ENCODE results near the gene ARHGEF37.

The ARHGEF37 gene

DNA sequence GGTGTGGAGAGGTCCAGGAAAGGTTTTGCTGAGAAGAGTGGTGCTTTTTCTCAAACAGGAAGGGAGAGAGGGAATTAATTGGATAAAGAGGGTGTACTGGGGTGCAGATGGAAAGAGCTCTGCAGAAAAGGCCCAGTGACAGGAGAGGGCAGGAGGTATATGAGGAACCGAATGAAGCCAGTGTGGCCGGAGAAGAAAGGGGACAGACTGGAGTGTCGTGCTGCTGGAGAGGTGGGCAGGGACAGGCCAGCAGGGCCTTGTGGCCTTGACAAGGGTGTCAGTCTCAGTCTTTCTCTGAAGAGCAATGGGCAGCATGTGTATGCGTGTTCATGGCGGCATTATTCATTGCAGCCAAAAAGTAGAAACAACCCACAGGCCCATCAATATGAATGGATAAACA, 48.1 kb downstream of the ARHGEF37 start:
- no peak for DNase-seq (ENCODE audit: low read depth in 2 of 2)
- TF ChIP-seq, protein P1, sequence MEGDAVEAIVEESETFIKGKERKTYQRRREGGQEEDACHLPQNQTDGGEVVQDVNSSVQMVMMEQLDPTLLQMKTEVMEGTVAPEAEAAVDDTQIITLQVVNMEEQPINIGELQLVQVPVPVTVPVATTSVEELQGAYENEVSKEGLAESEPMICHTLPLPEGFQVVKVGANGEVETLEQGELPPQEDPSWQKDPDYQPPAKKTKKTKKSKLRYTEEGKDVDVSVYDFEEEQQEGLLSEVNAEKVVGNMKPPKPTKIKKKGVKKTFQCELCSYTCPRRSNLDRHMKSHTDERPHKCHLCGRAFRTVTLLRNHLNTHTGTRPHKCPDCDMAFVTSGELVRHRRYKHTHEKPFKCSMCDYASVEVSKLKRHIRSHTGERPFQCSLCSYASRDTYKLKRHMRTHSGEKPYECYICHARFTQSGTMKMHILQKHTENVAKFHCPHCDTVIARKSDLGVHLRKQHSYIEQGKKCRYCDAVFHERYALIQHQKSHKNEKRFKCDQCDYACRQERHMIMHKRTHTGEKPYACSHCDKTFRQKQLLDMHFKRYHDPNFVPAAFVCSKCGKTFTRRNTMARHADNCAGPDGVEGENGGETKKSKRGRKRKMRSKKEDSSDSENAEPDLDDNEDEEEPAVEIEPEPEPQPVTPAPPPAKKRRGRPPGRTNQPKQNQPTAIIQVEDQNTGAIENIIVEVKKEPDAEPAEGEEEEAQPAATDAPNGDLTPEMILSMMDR (IDR thresholded peaks at IDR 0.05; ENCODE audit: low read depth, low read length) = no peak

DNA sequence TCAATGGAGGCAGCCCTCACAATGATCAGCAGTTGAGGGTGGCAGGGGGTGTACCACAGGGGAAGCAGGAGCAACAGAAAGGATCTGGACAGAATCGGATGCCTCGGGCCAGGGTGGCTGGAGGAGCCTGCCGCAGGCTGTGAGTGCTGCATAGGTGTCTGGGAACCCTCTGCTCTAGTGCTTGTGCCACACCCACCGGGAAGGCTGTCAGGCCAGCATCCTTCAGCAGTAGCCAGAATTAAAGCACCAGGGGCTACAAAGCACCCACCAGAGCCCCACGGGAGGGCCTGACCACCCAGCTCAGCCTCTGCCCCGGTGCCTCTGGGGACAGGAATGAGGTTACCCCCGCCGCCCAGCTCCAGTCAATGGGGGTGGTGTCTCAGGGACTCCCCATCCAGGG, 49.0 kb downstream of the ARHGEF37 start:
- no peak overlapping the region for H3K4me3 ChIP-seq (replicated peaks in 1 of 2; ENCODE audit: low read depth in 2 of 2, low read length in 2 of 2)
- DNase-seq (ENCODE audit: low read depth in 2 of 2) = no peak
- TF ChIP-seq, protein P1 (IDR thresholded peaks at IDR 0.05; ENCODE audit: low read depth, low read length) = no peak

More for the DNA sequence above, 48.1 kb downstream of the ARHGEF37 start:
- H3K4me3 ChIP-seq (replicated peaks in 1 of 2; ENCODE audit: low read depth in 2 of 2, low read length in 2 of 2) = no peak overlapping the region

DNA sequence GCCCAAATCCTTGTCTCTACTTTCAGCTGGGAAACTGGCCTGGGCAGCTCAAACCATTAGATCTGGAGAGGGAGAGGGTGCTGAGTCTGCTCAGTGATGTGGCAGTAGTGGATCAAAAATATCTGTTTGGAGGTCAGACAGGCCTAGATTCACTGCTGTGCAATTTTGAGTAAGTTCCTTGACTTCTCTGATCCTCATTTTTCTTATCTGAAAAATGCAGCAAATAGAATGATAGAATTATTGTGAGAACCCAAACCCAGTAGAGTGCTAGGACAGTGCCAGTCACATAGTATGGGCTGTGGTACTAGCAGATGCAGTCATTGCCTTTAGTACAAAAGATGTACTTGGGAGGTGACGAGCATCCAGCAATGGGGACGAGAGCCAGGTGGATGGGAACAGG, 50.2 kb downstream of the ARHGEF37 start:
- H3K4me3 ChIP-seq (replicated peaks in 1 of 2; ENCODE audit: low read depth in 2 of 2, low read length in 2 of 2) = no peak overlapping the region
- TF ChIP-seq, protein P1 (IDR thresholded peaks at IDR 0.05; ENCODE audit: low read depth, low read length) = no peak
- DNase-seq (ENCODE audit: low read depth in 2 of 2) = no peak

DNA sequence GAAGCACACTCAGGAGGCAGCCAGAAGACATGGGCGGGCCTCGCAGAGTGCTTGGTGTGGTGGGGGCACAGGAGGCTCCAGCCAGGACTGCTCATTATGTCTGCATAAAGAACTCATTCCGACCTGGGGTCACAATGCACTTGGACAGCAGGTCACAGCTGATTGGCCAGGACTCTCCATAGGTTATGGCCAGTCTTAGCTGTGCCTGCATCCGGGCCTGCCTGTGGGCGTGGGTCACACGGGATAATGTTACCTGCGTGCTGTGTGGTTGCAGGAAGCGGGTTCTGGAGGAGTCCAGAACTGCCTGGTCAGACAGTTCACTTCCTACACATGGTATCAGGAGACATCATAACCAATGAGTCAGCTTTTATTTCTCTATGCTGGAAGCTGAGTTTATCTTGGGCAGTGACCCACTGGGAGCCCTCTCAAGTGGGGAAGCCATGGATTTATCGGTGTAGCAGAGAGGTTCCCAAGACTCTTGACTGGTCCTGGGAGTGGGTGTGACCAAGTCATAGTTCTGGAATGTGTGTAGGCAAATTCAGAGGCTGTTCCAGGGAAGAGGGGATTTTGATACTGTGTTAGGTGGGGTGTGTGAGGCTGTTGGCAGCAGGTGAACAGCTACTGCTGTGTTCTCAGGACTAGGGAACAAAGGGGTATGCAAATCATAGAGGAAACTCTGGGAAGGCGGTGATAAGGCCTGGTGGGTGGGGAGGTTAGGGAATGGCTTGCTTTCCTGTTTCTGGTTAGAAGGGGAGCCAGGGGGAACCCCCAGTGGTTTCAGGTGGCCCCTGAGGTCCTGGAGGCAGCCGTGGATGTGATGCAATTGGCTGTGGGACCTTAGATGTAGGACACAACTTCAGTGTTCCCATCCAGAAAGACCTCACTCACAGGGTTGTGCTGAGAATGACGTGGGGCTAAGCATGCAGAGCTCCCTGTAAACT, 51.3 kb downstream of the ARHGEF37 start:
- DNase-seq (ENCODE audit: low read depth in 2 of 2) = peak; percentile 66 to 67
- TF ChIP-seq, protein P1 (IDR thresholded peaks at IDR 0.05; ENCODE audit: low read depth, low read length) = no peak

DNA sequence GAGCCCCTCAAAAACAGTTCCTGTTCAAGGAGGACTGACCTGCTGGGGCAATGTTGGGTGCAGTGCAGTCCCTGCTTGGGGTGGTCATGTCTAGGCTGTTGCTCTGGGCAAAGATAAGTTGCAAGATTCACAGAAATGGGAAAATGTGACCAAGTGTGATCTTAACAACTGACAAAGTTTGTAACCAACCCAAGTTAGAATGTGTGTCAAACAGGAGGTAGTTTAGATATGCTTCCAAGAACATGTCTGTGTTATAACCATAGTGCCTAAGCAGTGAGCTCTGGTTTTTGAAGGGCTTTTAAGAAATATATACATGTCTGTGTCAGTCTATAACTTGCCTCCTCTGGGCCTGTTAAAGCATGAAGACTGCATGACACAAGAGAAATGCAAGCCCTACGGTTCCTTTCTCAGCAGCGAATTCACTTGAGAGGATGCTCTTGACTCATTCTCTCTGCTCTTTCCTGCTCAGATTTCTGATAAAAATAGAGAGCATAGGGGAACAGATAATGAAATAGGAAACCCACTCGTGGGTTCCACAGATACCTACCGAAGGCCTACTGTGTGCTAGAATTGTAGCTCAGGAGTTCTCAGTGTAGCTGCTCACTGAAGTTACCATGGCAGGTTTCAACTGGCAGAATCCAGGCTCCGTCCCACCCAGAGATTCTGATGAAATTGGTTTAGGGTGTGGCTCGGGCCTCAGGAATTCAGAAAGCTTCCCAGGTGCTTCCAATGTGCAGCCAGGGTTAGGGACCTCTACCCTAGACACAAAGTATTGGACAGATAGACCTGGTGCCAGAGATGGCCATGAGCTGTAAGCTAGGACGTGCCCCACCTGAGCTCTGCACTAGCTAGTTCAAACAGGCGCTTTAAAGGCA, 52.4 kb downstream of the ARHGEF37 start:
- TF ChIP-seq, protein P1 (IDR thresholded peaks at IDR 0.05; ENCODE audit: low read depth, low read length) = no peak
- H3K4me3 ChIP-seq (replicated peaks in 1 of 2; ENCODE audit: low read depth in 2 of 2, low read length in 2 of 2) = no peak overlapping the region
- peak in 1 of 2 donors; percentile 39 for DNase-seq (ENCODE audit: low read depth in 2 of 2)

More for the DNA sequence above, 51.3 kb downstream of the ARHGEF37 start:
- H3K4me3 ChIP-seq (replicated peaks in 1 of 2; ENCODE audit: low read depth in 2 of 2, low read length in 2 of 2) = no peak overlapping the region

DNA sequence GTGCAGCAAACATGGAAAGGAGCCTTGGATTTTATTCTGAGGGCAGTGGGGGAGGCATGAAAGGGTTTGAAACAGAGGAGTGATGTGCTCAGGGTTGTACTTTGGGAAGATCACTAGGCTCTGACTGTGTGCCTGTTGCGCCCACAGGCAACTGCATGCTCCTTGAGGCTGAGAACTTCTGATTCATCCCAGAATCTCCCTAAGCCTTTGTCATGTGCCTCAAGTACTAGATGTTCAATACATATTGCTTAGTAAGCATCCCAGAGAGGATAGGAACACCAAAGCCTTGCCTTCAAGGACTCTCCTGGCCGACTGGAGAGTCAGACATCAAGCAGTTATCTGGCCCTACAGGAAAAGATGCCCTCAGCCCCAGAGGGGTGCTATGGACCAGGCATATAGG, 54.1 kb downstream of the ARHGEF37 start:
- TF ChIP-seq, protein P1 (IDR thresholded peaks at IDR 0.05; ENCODE audit: low read depth, low read length) = no peak
- no peak overlapping the region for H3K4me3 ChIP-seq (replicated peaks in 1 of 2; ENCODE audit: low read depth in 2 of 2, low read length in 2 of 2)
- peak in 1 of 2 donors; percentile 80 for DNase-seq (ENCODE audit: low read depth in 2 of 2)
